ENCODE data around the gene H3-3A. TPM values are rescaled to one million over a fixed set of nuclear protein-coding genes. Genes with fewer than 3 reads are reported as not detected.

H3-3A gene
- total and polyA plus RNA-seq, 2 of the 8 experiments (the other 6 are each of a cell fraction or from before 2014, with no cell fraction given) = 1,157 to 1,223 TPM

GRCh38 chr1:226026833-226027232, 35.7 kb upstream of the H3-3A start:
- CTCF ChIA-PET (ENCODE audit: partially characterized antibody) = no interaction called here
- Histone ChIP-seq H2AFZ (ENCODE audit: low read length) (no peak overlapping the region), H3K56ac (replicated peaks; ENCODE audit: insufficient read length, low read depth, low read length) (no peak overlapping the region)
- TF ChIP-seq RFX5 (IDR thresholded peaks at IDR 0.05; ENCODE audit: borderline replicate concordance, low read depth, low read length) (no peak), BCL11A (IDR thresholded peaks at IDR 0.05; ENCODE audit: low read depth in 2 of 2, low read length in 2 of 2) (no peak), TEAD4 (IDR thresholded peaks at IDR 0.05; ENCODE audit: low read depth, low read length) (no peak), CHD2 (IDR thresholded peaks at IDR 0.05; ENCODE audit: low read length) (no peak), NANOG (IDR thresholded peaks at IDR 0.05; ENCODE audit: insufficient read depth, low read depth, low read length, poor library complexity, severe bottlenecking) (no peak), SP1 (IDR thresholded peaks at IDR 0.05; ENCODE audit: low read depth, low read length) (no peak), MAX (IDR thresholded peaks at IDR 0.05) (no peak), JUN (IDR thresholded peaks at IDR 0.05; ENCODE audit: low read depth, low read length) (no peak), RNF2 (IDR thresholded peaks at IDR 0.05; ENCODE audit: borderline replicate concordance, low read depth, low read length, missing control alignments, poor library complexity, severe bottlenecking) (no peak), CBX5 (IDR thresholded peaks at IDR 0.05; ENCODE audit: low read depth, low read length) (no peak), POLR2A (IDR thresholded peaks at IDR 0.05; ENCODE audit: control extremely low read depth in 1 of 2, low read depth in 2 of 2, low read length in 2 of 2) (no peak), TAF7 (optimal IDR thresholded peaks at IDR 0.05; ENCODE audit: borderline replicate concordance, low read depth, low read length) (no peak), CTBP2 (IDR thresholded peaks at IDR 0.05; ENCODE audit: borderline replicate concordance, insufficient read depth, insufficient read length, low read length) (no peak)

More at GRCh38 chr1:226026833-226027232, 35.7 kb upstream of the H3-3A start:
- Histone ChIP-seq H3K23me2 (ENCODE audit: low read depth, low read length) (no peaks in the 10 kb centered on the region), H4K5ac (ENCODE audit: insufficient read length, low read depth, low read length) (no peak overlapping the region), H2BK15ac (ENCODE audit: low read length) (no peak overlapping the region), H3K79me1 (ENCODE audit: low read depth, low read length) (no peaks in the 10 kb centered on the region), H2AK5ac (ENCODE audit: low read depth, low read length) (no peak overlapping the region), H3K36me3 (ENCODE audit: control insufficient read depth in 2 of 4, insufficient read depth in 4 of 4, low read length in 3 of 4) (no peaks in the 10 kb centered on the region), H3K4me1 (replicated peaks in 1 of 4; ENCODE audit: control insufficient read depth in 3 of 4, insufficient read depth in 4 of 4, low read length in 3 of 4) (no peaks in the 10 kb centered on the region), H3K9me3 (ENCODE audit: insufficient read depth in 2 of 2, low read depth in 1 of 2, low read length in 1 of 2) (no peaks in the 10 kb centered on the region), H3K23ac (ENCODE audit: insufficient read length) (no peak overlapping the region), H3K14ac (ENCODE audit: insufficient read length) (no peak overlapping the region), H2BK12ac (ENCODE audit: low read depth, low read length) (no peak overlapping the region), H3K79me2 (ENCODE audit: control insufficient read depth in 1 of 2, insufficient read depth in 2 of 2, low read length in 2 of 2) (no peaks in the 10 kb centered on the region), H4K8ac (ENCODE audit: extremely low read depth, insufficient read depth, low read length) (no peak overlapping the region), H2BK20ac (ENCODE audit: low read length) (no peak overlapping the region), H4K20me1 (replicated peaks in 1 of 2; ENCODE audit: control insufficient read depth in 1 of 2, insufficient read depth in 2 of 2, low read length in 2 of 2) (no peaks in the 10 kb centered on the region), H3K27ac (ENCODE audit: low read depth, low read length) (no peak overlapping the region), H2BK120ac (replicated peaks; ENCODE audit: low read depth, low read length) (no peak overlapping the region), H3K27me3 (replicated peaks in 1 of 4; ENCODE audit: control insufficient read depth in 3 of 4, extremely low read depth in 1 of 4, insufficient read depth in 3 of 4, low read length in 3 of 4) (no peaks in the 10 kb centered on the region), H3K4me3 (ENCODE audit: extremely low read depth in 1 of 4, insufficient read depth in 2 of 4, low read depth in 3 of 4, low read length in 4 of 4) (no peak overlapping the region), H4K91ac (replicated peaks; ENCODE audit: insufficient read length, low read length) (no peak overlapping the region), H2BK5ac (ENCODE audit: low read depth, low read length) (no peak overlapping the region), H3K9ac (replicated peaks in 1 of 4; ENCODE audit: extremely low read depth in 1 of 4, low read depth in 3 of 4, low read length in 3 of 4) (no peak overlapping the region), H3K4ac (replicated peaks; ENCODE audit: insufficient read length, low read depth, low read length) (no peak overlapping the region), H3K18ac (ENCODE audit: extremely low read depth, low read length) (no peak overlapping the region), H3K4me2 (ENCODE audit: insufficient read depth in 1 of 2, low read depth in 2 of 2, low read length in 2 of 2) (no peak overlapping the region)
- POLR2A ChIA-PET (ENCODE audit: partially characterized antibody) = interaction anchor here (1.8 kb wide), 1 partner anchor 27 kb away, joined by 4 read pairs; the partner anchor contains the start of gene SDE2
- no peak for FAIRE-seq
- no peak for DNase-seq (ENCODE audit: low read depth in 1 of 2, low spot score in 2 of 2)
- 79% methylated on average over 2 of the region's 2 CpGs; no CpG with 5 or more reads in 1 of the 2 experiments for WGBS, 2 experiments (ENCODE audit: extremely low coverage in 1 of 2, insufficient coverage in 1 of 2, insufficient read length in 1 of 2, insufficient replicate concordance in 2 of 2, low coverage in 1 of 2, low lambda C conversion rate in 2 of 2, missing lambda C conversion rate in 1 of 2)

Measured in H1 (cell line).